ENCODE results near the gene COQ8A. TPM values are rescaled to one million over a fixed set of nuclear protein-coding genes. Genes with fewer than 3 reads are reported as not detected.

COQ8A gene
- total RNA-seq, 1 experiment from 2014 or later = 39.4 TPM

DNA sequence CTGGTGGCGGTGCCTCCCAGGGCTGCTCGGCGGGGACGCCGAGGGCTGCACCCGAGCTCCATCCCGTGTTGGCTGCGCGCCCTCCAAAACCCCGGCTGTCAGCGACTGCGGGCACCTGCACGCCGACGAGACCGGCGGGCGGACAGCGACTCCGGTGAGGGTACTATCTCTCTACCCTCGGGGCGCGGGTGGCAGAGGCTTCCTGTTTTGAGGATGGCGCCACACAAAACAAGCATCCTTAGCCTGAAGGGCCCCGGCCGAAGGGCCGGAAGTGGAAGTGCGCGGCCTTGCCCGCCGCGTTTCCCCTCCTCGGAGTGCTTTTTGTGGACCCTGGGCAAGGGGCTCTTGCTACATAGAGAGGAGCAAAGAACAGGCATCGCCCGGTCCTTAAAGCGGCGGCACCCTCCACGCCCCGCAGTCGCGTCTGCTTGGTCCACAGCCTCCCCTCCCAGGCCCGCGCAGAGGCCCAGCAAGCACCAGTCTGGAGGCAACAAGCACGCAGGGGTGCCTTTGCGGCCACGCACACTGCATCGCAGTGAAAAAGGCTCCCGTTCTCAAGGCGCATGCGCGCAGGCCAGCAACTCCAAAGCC is 561 bp upstream of the COQ8A start (continued):
- TF ChIP-seq, protein P1, sequence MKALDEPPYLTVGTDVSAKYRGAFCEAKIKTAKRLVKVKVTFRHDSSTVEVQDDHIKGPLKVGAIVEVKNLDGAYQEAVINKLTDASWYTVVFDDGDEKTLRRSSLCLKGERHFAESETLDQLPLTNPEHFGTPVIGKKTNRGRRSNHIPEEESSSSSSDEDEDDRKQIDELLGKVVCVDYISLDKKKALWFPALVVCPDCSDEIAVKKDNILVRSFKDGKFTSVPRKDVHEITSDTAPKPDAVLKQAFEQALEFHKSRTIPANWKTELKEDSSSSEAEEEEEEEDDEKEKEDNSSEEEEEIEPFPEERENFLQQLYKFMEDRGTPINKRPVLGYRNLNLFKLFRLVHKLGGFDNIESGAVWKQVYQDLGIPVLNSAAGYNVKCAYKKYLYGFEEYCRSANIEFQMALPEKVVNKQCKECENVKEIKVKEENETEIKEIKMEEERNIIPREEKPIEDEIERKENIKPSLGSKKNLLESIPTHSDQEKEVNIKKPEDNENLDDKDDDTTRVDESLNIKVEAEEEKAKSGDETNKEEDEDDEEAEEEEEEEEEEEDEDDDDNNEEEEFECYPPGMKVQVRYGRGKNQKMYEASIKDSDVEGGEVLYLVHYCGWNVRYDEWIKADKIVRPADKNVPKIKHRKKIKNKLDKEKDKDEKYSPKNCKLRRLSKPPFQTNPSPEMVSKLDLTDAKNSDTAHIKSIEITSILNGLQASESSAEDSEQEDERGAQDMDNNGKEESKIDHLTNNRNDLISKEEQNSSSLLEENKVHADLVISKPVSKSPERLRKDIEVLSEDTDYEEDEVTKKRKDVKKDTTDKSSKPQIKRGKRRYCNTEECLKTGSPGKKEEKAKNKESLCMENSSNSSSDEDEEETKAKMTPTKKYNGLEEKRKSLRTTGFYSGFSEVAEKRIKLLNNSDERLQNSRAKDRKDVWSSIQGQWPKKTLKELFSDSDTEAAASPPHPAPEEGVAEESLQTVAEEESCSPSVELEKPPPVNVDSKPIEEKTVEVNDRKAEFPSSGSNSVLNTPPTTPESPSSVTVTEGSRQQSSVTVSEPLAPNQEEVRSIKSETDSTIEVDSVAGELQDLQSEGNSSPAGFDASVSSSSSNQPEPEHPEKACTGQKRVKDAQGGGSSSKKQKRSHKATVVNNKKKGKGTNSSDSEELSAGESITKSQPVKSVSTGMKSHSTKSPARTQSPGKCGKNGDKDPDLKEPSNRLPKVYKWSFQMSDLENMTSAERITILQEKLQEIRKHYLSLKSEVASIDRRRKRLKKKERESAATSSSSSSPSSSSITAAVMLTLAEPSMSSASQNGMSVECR (CRISPR knock-in tag; IDR thresholded peaks at IDR 0.05; ENCODE audit: borderline replicate concordance) = peak; percentile 24; the same call in 1 of the 2 replicates

DNA sequence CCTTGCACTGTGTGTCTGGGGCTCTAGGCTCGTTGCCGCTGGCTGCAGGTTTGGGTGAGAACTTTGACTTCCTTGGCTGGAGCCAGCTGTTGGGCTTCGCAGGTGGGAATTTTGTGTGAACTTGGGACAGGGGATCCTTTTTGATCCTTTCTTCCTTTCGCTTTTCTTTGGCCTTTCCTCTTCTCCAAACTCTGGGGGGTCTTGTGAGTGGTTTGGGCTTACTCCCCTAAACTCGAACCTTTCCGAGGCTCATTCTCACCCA is 643 bp downstream of the COQ8A start:
- Mint-ChIP-seq H3K4me1 (peaks cover 59% of the 10 kb centered on the region), H3K36me3 (no peaks in the 10 kb centered on the region), H3K27ac (peak overlapping the region; percentile 84), H3K4me3 (peak overlapping the region; percentile 82), H3K9me3 (peaks cover 3% of the 10 kb centered on the region; the same call in 1 of the 2 replicates), H3K27me3 (ENCODE audit: low read depth) (peaks cover 7% of the 10 kb centered on the region)
- DNase-seq (ENCODE audit: low spot score) (no peak), ATAC-seq (no peak)
- TF ChIP-seq SMAD4 (CRISPR knock-in tag; IDR thresholded peaks at IDR 0.05) (no peak), ZNF317 (CRISPR knock-in tag; IDR thresholded peaks at IDR 0.05; ENCODE audit: borderline replicate concordance, low read depth) (no peak), ZNF671 (CRISPR knock-in tag; IDR thresholded peaks at IDR 0.05) (no peak), IRF2 (CRISPR knock-in tag; IDR thresholded peaks at IDR 0.05; ENCODE audit: borderline replicate concordance, low read depth) (no peak), AR (CRISPR knock-in tag; IDR thresholded peaks at IDR 0.05) (no peak), ZNF512 (CRISPR knock-in tag; IDR thresholded peaks at IDR 0.05; ENCODE audit: borderline replicate concordance) (no peak), ZNF396 (CRISPR knock-in tag; IDR thresholded peaks at IDR 0.05; ENCODE audit: borderline replicate concordance) (no peak), JUN (CRISPR knock-in tag; IDR thresholded peaks at IDR 0.05) (no peak)
- TF ChIP-seq, protein P2, sequence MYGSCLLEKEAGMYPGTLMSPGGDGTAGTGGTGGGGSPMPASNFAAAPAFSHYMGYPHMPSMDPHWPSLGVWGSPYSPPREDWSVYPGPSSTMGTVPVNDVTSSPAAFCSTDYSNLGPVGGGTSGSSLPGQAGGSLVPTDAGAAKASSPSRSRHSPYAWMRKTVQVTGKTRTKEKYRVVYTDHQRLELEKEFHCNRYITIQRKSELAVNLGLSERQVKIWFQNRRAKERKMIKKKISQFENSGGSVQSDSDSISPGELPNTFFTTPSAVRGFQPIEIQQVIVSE (CRISPR knock-in tag; IDR thresholded peaks at IDR 0.05; ENCODE audit: borderline replicate concordance) = no peak
- TF ChIP-seq, protein P3, sequence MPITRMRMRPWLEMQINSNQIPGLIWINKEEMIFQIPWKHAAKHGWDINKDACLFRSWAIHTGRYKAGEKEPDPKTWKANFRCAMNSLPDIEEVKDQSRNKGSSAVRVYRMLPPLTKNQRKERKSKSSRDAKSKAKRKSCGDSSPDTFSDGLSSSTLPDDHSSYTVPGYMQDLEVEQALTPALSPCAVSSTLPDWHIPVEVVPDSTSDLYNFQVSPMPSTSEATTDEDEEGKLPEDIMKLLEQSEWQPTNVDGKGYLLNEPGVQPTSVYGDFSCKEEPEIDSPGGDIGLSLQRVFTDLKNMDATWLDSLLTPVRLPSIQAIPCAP (CRISPR knock-in tag; IDR thresholded peaks at IDR 0.05) = no peak
- TF ChIP-seq, protein P4, sequence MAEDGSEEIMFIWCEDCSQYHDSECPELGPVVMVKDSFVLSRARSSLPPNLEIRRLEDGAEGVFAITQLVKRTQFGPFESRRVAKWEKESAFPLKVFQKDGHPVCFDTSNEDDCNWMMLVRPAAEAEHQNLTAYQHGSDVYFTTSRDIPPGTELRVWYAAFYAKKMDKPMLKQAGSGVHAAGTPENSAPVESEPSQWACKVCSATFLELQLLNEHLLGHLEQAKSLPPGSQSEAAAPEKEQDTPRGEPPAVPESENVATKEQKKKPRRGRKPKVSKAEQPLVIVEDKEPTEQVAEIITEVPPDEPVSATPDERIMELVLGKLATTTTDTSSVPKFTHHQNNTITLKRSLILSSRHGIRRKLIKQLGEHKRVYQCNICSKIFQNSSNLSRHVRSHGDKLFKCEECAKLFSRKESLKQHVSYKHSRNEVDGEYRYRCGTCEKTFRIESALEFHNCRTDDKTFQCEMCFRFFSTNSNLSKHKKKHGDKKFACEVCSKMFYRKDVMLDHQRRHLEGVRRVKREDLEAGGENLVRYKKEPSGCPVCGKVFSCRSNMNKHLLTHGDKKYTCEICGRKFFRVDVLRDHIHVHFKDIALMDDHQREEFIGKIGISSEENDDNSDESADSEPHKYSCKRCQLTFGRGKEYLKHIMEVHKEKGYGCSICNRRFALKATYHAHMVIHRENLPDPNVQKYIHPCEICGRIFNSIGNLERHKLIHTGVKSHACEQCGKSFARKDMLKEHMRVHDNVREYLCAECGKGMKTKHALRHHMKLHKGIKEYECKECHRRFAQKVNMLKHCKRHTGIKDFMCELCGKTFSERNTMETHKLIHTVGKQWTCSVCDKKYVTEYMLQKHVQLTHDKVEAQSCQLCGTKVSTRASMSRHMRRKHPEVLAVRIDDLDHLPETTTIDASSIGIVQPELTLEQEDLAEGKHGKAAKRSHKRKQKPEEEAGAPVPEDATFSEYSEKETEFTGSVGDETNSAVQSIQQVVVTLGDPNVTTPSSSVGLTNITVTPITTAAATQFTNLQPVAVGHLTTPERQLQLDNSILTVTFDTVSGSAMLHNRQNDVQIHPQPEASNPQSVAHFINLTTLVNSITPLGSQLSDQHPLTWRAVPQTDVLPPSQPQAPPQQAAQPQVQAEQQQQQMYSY (CRISPR knock-in tag; IDR thresholded peaks at IDR 0.05) = no peak
- CTCF ChIA-PET = interaction anchor here (0.7 to 1.6 kb wide), 4 partner anchors 28 to 332 kb away, joined by 4 to 9 read pairs (median 4); no protein-coding TSS in a partner anchor
- POLR2A ChIA-PET = no interaction called here

Measured in WTC11 (cell line).